Upper lobe of left lung (tissue), 6 donors: ENCODE data around the gene CNOT9. TPM values are rescaled to one million over a fixed set of nuclear protein-coding genes. Genes with fewer than 3 reads are reported as not detected.

ENCODE experiments used
- ATAC-seq, 2 donors: fragments of 200-7000 bp; cut with Tn5 transposase; one replicate each; pipeline ENCODE4 v1.9.1; 2022; ENCODE audit warnings: mild to moderate bottlenecking in 2 of 2, moderate library complexity in 2 of 2; ENCODE audit not compliant: low FRiP score in 2 of 2
- DNase-seq, 2 donors: peaks; one replicate each; pipeline ENCODE4 v3.0.0-alpha.2; 2019 to 2020
- H3K27ac ChIP-seq, 4 donors: fragments of 200-600 bp; sonication (generic); one replicate each; pipeline ENCODE4 v1.5.1; 2016 to 2019
- H3K27me3 ChIP-seq, 4 donors: fragments of 200-600 bp; sonication (generic); one replicate each; pipeline ENCODE4 v1.5.1; 2017 to 2019
- H3K36me3 ChIP-seq, 4 donors: fragments of 200-600 bp; sonication (generic); one replicate each; pipeline ENCODE4 v1.5.1; 2016 to 2019
- H3K4me1 ChIP-seq, 4 donors: fragments of 200-600 bp; sonication (generic); one replicate each; pipeline ENCODE4 v1.5.1; 2018 to 2019
- H3K4me3 ChIP-seq, 4 donors: fragments of 200-600 bp; sonication (generic); one replicate each; pipeline ENCODE4 v1.5.1; 2017 to 2019; ENCODE audit warnings: mild to moderate bottlenecking in 2 of 4, moderate library complexity in 1 of 4
- H3K9me3 ChIP-seq, 4 donors: fragments of 200-600 bp; sonication (generic); one replicate each; pipeline ENCODE4 v1.5.1; 2018 to 2019
- CTCF ChIP-seq, 6 experiments: fragments of 450-650 bp in 4 of 6; fragments of 200-600 bp in 2 of 6; sonication (generic) in 2 of 6; IDR thresholded peaks; one replicate each; pipeline ENCODE4 v1.5.1; 2016 to 2019; ENCODE audit warnings: antibody characterized with exemption in 6 of 6
- EP300 ChIP-seq, 4 donors: sonication (generic); formaldehyde crosslinking; IDR thresholded peaks; one replicate each; pipeline ENCODE4 v1.5.1; 2017; ENCODE audit warnings: antibody characterized with exemption in 4 of 4, control low read depth in 2 of 4
- POLR2A ChIP-seq, 4 donors: fragments of 450-650 bp; IDR thresholded peaks; one replicate each; pipeline ENCODE4 v1.5.1; 2016 to 2017; ENCODE audit warnings: antibody characterized with exemption in 4 of 4, mild to moderate bottlenecking in 2 of 4
- POLR2AphosphoS5 ChIP-seq, 2 donors: sonication (generic); formaldehyde crosslinking; IDR thresholded peaks; one replicate each; pipeline ENCODE4 v1.5.1; 2017; ENCODE audit warnings: antibody characterized with exemption in 2 of 2
- WGBS, 2 donors: methylation state at CpG; one replicate each; pipeline ENCODE4 v1.1.5; 2017 to 2018; 5-methylcytosine and 5-hydroxymethylcytosine counted together
- total RNA-seq, 6 donors: library from RNA; depleted of rRNA in 4 of 6; stranded (reverse); fragments of >200 nt in 4 of 6; gene quantifications; one replicate each; pipeline versions ENCODE4 v1.1.0 to v1.2.1, GENCODE V29; 2016 to 2021
- donor health status: DM: no; HTN: no; CAD: no; lungs with moderate emphysema.
- donor health status: DM: no; HTN: yes; CAD: no; lungs with severe emphysema.

The CNOT9 gene
- total RNA-seq, 6 donors from 2014 or later, result 24.2 to 51.3 (median 35.9) TPM

GRCh38 chr2:218576854-218577253 lies 8.2 kb downstream of the CNOT9 start:
- ATAC-seq, result no peak
- DNase-seq, result no peak
- Histone ChIP-seq H3K4me3 (no peak overlapping the region), H3K27me3 (no peaks in the 10 kb centered on the region), H3K36me3 (peaks cover 0 to 48% (median 21%) of the 10 kb centered on the region in 4 donors), H3K9me3 (no peaks in the 10 kb centered on the region), H3K4me1 (peaks cover 0 to 8% (median 2%) of the 10 kb centered on the region in 4 donors), H3K27ac (no peak overlapping the region)
- no peak for TF ChIP-seq POLR2A (IDR thresholded peaks at IDR 0.05)
- no peak for TF ChIP-seq EP300 (IDR thresholded peaks at IDR 0.05)
- no peak for TF ChIP-seq CTCF (IDR thresholded peaks at IDR 0.05)
- TF ChIP-seq POLR2AphosphoS5 (IDR thresholded peaks at IDR 0.05), result no peak
- 98 to 100% methylated on average over 4 of the region's 4 CpGs for WGBS, 2 donors

DNA sequence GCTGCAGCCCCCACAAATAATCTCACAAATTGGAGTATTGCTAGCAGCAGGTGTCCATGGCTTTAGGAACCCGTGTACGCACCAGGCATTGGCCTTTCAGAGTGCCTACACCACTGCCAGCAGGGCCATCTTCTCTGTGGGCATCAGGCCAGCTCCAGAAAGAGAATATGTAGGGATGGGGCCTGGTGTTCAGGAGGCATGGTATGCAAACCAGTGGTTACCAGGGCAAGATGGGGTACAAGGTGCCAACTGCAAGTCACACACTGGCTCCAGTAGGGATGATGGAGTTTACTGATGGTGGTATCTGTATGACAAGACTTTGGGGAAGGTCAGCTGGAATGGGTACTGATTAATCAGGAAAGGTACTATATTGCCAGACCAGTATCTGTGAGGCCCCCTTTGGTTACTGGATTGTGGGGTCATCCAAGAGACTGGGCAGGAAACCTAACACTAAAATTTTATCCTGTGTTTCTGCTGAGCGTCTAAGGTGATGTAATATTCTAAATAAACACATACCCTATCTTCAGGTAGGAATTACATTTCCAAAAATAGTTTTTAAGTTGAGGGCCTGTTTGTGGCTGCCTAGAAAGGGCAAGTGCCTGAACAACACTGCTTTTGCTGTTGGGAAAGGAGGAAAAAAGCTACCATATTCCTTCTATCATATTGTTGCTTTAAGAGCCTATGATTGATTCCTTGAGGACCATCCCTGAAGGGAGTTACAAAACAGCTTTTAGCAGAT lies 9.0 kb downstream of the CNOT9 start:
- no peak overlapping the region for H3K27ac ChIP-seq
- ATAC-seq (no peak), DNase-seq (no peak)
- peaks cover 0 to 8% (median 2%) of the 10 kb centered on the region in 4 donors for H3K4me1 ChIP-seq
- H3K36me3 ChIP-seq, result peaks cover 0 to 49% (median 17%) of the 10 kb centered on the region in 4 donors
- TF ChIP-seq POLR2A (IDR thresholded peaks at IDR 0.05) (no peak), EP300 (IDR thresholded peaks at IDR 0.05) (no peak), POLR2AphosphoS5 (IDR thresholded peaks at IDR 0.05) (no peak), CTCF (IDR thresholded peaks at IDR 0.05) (no peak)
- no peak overlapping the region for H3K4me3 ChIP-seq
- WGBS, 2 donors, result 85 to 92% methylated on average over 3 of the region's 3 CpGs
- no peaks in the 10 kb centered on the region for H3K9me3 ChIP-seq
- H3K27me3 ChIP-seq, result no peaks in the 10 kb centered on the region

GRCh38 chr2:218578272-218578877 lies 9.7 kb downstream of the CNOT9 start:
- Histone ChIP-seq H3K4me1 (peaks cover 0 to 8% (median 2%) of the 10 kb centered on the region in 4 donors), H3K9me3 (no peaks in the 10 kb centered on the region), H3K27ac (no peak overlapping the region), H3K4me3 (no peak overlapping the region), H3K27me3 (no peaks in the 10 kb centered on the region), H3K36me3 (peaks cover 2 to 51% (median 15%) of the 10 kb centered on the region in 4 donors)
- ATAC-seq, result no peak
- 88 to 95% methylated on average over 3 of the region's 3 CpGs for WGBS, 2 donors
- TF ChIP-seq POLR2A (IDR thresholded peaks at IDR 0.05) (no peak), CTCF (IDR thresholded peaks at IDR 0.05) (no peak), EP300 (IDR thresholded peaks at IDR 0.05) (no peak), POLR2AphosphoS5 (IDR thresholded peaks at IDR 0.05) (no peak)
- DNase-seq, result no peak

DNA sequence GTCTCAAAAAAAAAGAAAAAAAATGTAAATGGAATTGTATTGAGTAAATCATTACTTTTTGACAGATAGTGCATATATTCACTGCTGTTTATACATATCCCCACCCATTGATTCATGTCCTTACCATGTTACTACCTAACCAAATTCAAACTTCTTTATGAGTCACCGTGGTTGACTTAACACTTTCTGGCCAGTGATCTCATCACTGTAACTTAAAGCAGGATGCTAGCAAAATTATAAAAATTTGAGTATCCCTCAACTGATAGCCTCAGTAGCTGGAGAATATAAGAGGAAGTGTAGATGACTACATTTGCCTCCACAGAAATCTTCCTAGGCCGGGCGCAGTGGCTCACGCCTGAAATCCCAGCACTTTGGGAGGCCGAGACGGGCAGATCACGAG lies 13.4 kb downstream of the CNOT9 start:
- DNase-seq (no peak), ATAC-seq (no peak)
- Histone ChIP-seq H3K27me3 (no peaks in the 10 kb centered on the region), H3K9me3 (no peaks in the 10 kb centered on the region), H3K36me3 (peaks cover 12 to 61% (median 19%) of the 10 kb centered on the region in 4 donors), H3K27ac (no peak overlapping the region), H3K4me3 (no peak overlapping the region), H3K4me1 (peaks cover 0 to 8% (median 2%) of the 10 kb centered on the region in 4 donors)
- 93 to 94% methylated on average over 7 of the region's 7 CpGs for WGBS, 2 donors
- TF ChIP-seq POLR2A (IDR thresholded peaks at IDR 0.05) (no peak), EP300 (IDR thresholded peaks at IDR 0.05) (no peak), CTCF (IDR thresholded peaks at IDR 0.05) (no peak), POLR2AphosphoS5 (IDR thresholded peaks at IDR 0.05) (no peak)
